DMS53 treated with DMSO at 0.1 percent for 48 hours (cell line): Measurements from ENCODE around the gene FAM186B.

Source experiments
- DNase-seq: peaks from one replicate; lab custom pipeline; 2025; ENCODE audit not compliant: unreplicated experiment; lab: John Stamatoyannopoulos, UW

FAM186B gene

DNA sequence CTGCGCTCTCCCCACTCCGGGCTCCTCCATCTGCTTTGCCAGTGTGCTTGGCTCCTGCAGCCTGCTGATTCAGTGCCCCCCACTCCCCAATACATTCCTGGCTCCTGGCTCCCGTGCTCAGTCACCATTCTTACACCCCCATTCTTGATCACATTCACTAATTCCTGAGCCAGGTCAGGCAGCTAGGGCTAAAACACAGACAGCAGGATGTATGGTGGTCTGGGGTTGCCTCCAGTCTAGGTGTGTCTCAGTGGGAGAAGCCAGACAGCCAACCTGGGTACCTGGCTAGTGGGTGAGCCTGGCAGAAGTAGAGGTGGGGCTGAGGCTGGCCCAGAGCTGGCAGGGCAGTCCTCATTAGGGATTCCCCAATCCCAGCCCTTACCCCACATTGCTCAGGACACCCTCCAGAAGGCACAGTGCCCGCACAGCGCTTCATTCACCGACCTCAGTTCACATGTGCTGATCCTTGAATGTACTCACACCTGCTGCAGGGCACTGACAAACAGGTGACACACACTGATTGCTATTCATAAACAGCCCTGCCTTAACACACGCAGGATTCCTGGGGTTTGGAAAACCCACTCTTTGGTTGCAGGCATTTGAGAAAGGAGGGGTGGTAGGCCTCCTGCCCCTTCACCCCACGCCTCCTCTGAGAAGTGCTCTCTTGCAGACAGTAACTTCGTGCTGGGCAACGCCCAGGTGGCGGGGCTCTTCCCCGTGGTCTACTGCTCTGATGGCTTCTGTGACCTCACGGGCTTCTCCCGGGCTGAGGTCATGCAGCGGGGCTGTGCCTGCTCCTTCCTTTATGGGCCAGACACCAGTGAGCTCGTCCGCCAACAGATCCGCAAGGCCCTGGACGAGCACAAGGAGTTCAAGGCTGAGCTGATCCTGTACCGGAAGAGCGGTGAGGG lies 65.0 kb downstream of the FAM186B start:
- DNase-seq, result peak; percentile 23

DNA sequence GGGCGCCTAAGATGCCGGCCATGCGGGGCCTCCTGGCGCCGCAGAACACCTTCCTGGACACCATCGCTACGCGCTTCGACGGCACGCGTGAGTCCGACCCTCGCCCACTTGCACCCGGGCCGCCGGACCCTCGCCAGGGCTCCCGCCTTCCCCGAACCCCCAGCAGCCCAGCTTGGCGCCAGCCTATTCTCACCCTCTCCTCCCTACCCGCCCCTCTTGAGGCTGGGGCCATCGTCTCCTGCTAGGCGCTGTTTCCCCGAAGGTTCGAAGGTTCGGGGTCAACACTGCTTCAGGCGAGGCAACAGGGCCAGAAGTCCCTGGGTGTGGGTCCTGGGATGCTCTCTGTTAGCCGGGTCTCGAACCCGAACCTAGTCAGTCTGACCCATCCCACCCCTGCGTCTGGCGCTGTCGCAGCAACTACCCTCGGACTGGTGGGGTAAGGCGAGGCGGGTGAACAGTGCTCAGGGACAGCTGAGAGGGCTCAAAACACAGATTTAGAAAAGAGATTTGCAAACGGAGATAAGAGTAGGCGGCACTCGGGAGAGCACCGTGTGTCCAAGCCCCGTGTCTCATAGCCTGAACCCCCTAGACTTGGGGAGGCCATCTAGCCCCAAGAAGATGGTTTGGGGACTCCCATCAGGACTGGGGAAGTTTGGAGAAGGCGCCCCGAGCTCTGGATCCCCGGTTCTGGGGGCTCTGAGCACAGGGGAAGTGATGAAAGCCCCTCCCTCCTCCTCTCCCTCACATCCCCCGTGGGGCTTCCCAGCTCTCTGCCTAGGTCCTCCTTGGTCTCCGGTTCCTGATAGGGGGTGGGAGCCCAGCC lies 65.8 kb downstream of the FAM186B start:
- no peak for DNase-seq

DNA sequence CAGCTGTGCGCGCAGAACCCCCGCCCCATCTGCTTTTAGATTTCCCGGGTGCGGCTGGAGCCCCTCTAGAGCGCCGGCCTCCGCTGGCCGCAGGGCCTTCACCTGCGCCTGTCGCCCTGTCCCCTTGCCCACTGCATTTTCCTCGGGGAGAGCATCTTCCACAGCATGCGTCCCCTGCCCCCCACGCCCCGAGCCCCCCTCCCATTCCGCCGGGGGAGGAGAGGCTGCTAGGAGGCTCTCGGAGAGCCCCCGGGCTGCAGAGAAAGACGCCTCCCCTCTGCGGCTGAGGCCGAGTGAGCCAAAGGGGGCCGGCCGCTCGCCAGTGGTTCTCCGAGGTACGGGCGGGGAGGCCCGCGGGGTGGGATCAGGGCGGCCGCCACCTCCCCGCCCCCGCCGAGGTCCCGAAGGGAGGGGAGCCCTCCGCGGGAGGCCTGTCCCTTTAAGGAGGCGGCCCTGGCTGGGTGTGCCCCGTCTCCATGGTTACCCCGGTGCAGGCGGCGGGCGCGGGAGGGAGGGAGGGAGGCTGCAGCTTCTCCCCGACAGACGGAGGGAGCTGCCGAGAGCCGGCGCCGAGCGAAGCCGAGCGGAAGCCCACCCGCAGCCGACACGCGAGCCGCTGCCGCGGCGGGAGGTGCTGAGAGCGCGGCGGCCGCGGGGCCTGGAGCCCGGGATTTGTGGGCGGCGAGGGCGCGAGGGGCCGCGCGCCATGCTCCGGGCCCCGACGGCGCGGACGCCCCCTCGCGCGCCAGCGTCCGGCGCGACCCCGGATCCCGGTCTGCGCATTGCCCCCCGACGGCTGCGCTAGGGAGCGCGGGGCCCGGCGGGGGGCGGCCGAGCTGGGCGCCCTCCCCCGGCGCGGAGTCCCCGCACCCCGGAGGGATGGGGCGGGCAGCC lies 66.7 kb downstream of the FAM186B start, which contains the start of gene KCNH3:
Gene KCNH3, plus strand, starts transcription at position 521 of the 894 bp plus-strand sequence. CDS start 387 bp downstream, outside the sequence.
- no peak for DNase-seq

DNA sequence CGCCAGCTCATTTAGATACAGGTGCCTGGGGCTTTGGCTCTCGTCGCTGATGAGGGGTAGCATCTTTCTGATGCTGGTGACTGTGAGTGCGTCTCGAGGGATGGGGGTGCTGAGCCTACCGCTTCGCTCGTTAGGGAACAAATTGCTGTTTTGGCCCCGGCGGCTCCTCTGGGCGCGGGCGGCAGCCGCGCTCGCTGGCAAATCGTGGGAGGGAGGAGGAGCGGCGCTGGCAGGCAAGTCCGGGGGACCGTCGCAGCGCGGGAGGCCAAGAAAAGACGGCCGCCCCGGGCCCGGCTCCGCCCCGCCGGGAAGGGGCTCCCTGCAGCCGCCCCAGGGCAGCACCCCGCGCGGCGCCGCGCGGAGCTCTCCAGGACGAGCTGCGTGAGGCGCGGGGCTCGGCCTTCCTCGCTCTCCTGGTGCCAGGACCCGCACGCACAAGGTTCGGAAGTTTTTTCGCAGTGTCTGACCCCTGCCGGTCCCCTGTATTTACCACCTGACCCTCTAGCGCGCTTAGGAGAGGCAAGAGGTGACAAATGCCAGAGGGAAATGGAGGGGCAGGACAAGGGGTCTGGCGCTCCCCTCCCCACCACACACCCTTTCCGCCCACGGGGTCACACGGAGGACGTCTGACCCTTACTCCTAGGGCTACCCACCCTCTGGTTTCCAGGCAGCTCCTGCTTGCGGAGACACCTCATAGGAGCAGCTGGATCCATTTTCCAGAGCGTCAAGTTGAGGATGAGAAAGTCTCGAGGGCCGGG lies 67.5 kb downstream of the FAM186B start:
- no peak for DNase-seq
